Ascending aorta (tissue), 2 donors: ENCODE data around the gene MEGF11. TPM values are rescaled to one million over a fixed set of nuclear protein-coding genes. Genes with fewer than 3 reads are reported as not detected.

ENCODE experiments used
- DNase-seq, 2 donors: peaks; one replicate each; pipeline ENCODE4 v3.0.0-alpha.2; 2019; ENCODE audit warnings: low spot score in 2 of 2
- H3K27ac ChIP-seq, 2 donors: fragments of 200-600 bp; sonication (generic); one replicate each; pipeline ENCODE4 v1.5.1; 2016 to 2017; ENCODE audit warnings: mild to moderate bottlenecking in 1 of 2
- H3K27me3 ChIP-seq: fragments of 200-600 bp; sonication (generic); one replicate; pipeline ENCODE4 v1.5.1; 2017
- H3K36me3 ChIP-seq, 2 donors: fragments of 200-600 bp; sonication (generic); one replicate each; pipeline ENCODE4 v1.5.1; 2016
- H3K4me1 ChIP-seq, 2 donors: fragments of 200-600 bp; sonication (generic); one replicate each; pipeline ENCODE4 v1.5.1; 2016 to 2017; ENCODE audit warnings: mild to moderate bottlenecking in 1 of 2
- H3K4me3 ChIP-seq, 2 donors: fragments of 200-600 bp; sonication (generic); one replicate each; pipeline ENCODE4 v1.5.1; 2016 to 2017; ENCODE audit warnings: mild to moderate bottlenecking in 1 of 2
- H3K9me3 ChIP-seq, 2 donors: fragments of 200-600 bp; sonication (generic); one replicate each; pipeline ENCODE4 v1.5.1; 2016
- CTCF ChIP-seq, 3 experiments: fragments of 200-600 bp in 2 of 3; fragments of 450-650 bp in 1 of 3; sonication (generic) in 2 of 3; IDR thresholded peaks; one replicate each; pipeline ENCODE4 v1.5.1; 2016 to 2019; ENCODE audit warnings: antibody characterized with exemption in 3 of 3, mild to moderate bottlenecking in 1 of 3, moderate library complexity in 1 of 3
- intact Hi-C: fragments of 100-400 bp; cut with DNase I; formaldehyde crosslinking; loops from one replicate; pipeline ENCODE4 v1.15.1; 2023
- total RNA-seq: library from RNA; depleted of rRNA; stranded (reverse); fragments of >200 nt; gene quantifications from one replicate; pipeline ENCODE4 v1.1.0, GENCODE V29; 2016

MEGF11 gene
- total RNA-seq, 1 donor from 2014 or later, result not detected

DNA sequence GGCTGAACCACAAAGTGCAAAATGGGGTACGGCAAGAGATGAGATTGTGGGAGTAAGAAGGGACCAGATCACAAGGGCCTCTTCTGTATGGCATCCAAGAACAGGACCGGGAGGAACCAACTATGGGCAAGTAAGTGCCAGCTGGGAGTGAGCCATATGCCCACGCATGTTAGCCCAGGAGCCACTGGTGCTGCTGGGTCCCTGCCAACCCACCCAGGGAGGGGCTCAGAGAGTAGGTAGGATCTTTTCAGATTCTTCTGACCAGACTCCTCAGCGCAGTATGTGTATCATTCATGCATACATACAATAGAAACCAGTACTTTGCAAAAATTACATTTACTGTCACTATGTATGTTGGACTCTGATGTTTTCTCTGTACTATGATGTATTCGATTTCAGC, 330.3 kb downstream of the MEGF11 start:
- no peaks in the 10 kb centered on the region for H3K4me1 ChIP-seq
- H3K36me3 ChIP-seq, result no peaks in the 10 kb centered on the region
- intact Hi-C loops, result no loop called here
- H3K4me3 ChIP-seq, result no peak overlapping the region
- H3K27ac ChIP-seq, result no peak overlapping the region
- no peaks in the 10 kb centered on the region for H3K27me3 ChIP-seq
- no peak for DNase-seq
- no peak for TF ChIP-seq CTCF (IDR thresholded peaks at IDR 0.05)
- no peaks in the 10 kb centered on the region for H3K9me3 ChIP-seq

GRCh38 chr15:65922621-65923020, 330.9 kb downstream of the MEGF11 start:
- intact Hi-C loops, result no loop called here
- Histone ChIP-seq H3K4me3 (no peak overlapping the region), H3K4me1 (no peaks in the 10 kb centered on the region), H3K27me3 (no peaks in the 10 kb centered on the region), H3K9me3 (no peaks in the 10 kb centered on the region), H3K36me3 (no peaks in the 10 kb centered on the region), H3K27ac (no peak overlapping the region)
- no peak for DNase-seq
- no peak for TF ChIP-seq CTCF (IDR thresholded peaks at IDR 0.05)

DNA sequence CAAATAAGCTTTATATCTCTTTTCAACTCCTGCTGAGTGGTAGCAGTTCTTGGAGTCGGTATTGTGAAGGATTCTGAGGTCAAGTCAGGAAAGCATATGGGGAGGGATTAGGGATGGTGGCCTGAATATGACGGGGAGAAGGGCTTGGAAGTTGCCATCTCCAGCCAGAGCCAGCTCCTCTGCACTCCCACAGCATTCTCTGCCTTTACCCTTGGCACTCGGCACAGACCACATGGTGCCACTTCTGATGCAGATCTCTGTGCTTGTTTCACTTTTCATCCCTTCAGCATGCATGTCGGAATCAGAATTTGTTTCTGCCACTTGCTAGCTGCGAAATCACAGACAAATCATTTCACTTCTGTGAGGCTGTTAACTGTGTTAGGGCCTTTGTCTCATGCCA, 331.8 kb downstream of the MEGF11 start:
- no peak for DNase-seq
- H3K36me3 ChIP-seq, result no peaks in the 10 kb centered on the region
- H3K4me1 ChIP-seq, result peaks cover 0 to under 1% of the 10 kb centered on the region in 2 donors
- no peak overlapping the region for H3K4me3 ChIP-seq
- H3K9me3 ChIP-seq, result no peaks in the 10 kb centered on the region
- TF ChIP-seq CTCF (IDR thresholded peaks at IDR 0.05), result no peak
- intact Hi-C loops, result no loop called here
- H3K27me3 ChIP-seq, result no peaks in the 10 kb centered on the region
- H3K27ac ChIP-seq, result no peak overlapping the region

DNA sequence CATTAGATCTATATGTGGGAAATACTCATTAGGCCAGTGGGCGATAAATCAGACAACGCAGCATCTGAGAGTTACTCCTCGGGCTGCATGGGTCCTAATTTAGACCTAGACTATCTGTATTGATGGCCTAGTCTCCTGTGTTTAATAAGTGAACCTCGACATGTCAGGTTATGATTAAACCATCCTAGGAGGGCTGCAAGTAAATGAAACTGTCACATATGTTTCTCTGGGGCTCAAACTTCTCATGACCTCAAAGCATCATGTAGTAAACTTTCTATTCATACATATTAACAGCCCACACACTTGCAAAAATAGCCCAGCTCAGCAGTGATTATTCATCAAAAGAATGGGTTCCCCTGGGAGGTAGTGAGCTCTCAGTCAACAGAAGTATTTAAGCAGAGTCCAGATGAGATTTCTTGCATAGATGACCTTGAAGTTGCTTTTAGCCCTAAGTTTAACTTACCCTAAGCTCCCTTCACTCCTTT, 332.7 kb downstream of the MEGF11 start:
- Histone ChIP-seq H3K9me3 (no peaks in the 10 kb centered on the region), H3K4me1 (peaks cover 0 to 6% of the 10 kb centered on the region in 2 donors), H3K27ac (no peak overlapping the region), H3K4me3 (no peak overlapping the region), H3K27me3 (no peaks in the 10 kb centered on the region), H3K36me3 (no peaks in the 10 kb centered on the region)
- DNase-seq, result no peak
- TF ChIP-seq CTCF (IDR thresholded peaks at IDR 0.05), result no peak
- intact Hi-C loops, result no loop called here

DNA sequence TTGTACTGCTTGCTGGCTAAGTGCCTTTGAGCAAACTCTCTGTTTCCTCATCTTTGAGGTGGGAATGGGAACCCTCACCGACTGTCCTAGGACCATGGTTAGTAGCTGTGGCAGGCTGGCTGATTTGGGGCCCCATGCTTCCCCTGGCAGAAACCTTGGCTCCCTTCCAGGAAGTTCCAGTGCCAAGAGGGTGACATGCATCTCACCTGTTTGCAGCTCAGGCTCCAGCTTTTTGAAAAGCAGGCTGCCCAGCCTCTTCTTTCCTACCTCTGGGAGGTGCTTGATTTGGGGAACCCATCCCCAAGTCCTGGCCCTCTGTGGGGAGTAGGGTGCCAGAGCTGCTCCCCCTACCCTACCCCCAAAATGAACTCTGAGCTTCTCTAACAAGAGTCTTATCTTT, 333.4 kb downstream of the MEGF11 start:
- TF ChIP-seq CTCF (IDR thresholded peaks at IDR 0.05), result no peak
- Histone ChIP-seq H3K27me3 (no peaks in the 10 kb centered on the region), H3K9me3 (no peaks in the 10 kb centered on the region), H3K4me3 (no peak overlapping the region), H3K27ac (no peak overlapping the region), H3K36me3 (no peaks in the 10 kb centered on the region), H3K4me1 (peaks cover 0 to 6% of the 10 kb centered on the region in 2 donors)
- no peak for DNase-seq
- intact Hi-C loops, result no loop called here

DNA sequence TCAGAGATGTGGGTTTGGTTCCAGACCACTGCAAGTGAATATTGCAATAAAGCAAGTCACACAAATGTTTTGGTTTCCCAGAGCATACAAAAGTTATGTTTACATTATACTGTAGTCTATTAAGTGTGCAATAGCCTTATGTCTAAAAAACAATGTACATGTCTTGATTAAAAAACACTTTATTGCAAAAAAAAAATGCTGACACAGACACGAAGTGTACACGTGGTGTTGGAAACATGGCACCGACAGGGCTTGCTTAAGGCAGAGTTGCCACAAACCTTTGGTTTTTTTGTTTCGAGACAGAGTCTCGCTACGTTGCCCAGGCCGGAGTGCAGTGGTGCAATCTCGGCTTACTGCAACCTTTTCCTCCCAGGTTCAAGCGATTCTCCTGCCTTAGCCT, 334.2 kb downstream of the MEGF11 start:
- H3K36me3 ChIP-seq, result no peaks in the 10 kb centered on the region
- intact Hi-C loops, result loop anchor here (5.0 kb wide), 1 partner anchor 368 kb away; no protein-coding TSS in a partner anchor

More for the DNA sequence above, 334.2 kb downstream of the MEGF11 start:
- Histone ChIP-seq H3K9me3 (no peaks in the 10 kb centered on the region), H3K4me1 (peaks cover 0 to 6% of the 10 kb centered on the region in 2 donors), H3K4me3 (no peak overlapping the region), H3K27me3 (no peaks in the 10 kb centered on the region), H3K27ac (no peak overlapping the region)
- TF ChIP-seq CTCF (IDR thresholded peaks at IDR 0.05), result no peak
- DNase-seq, result no peak
